Right lobe of liver (tissue), 6 donors: ENCODE measurements around the gene SERTAD3. TPM values are rescaled to one million over a fixed set of nuclear protein-coding genes. Genes with fewer than 3 reads are reported as not detected.

Source experiments
- ATAC-seq, 4 donors: fragments of 200-7000 bp; cut with Tn5 transposase; one replicate each; pipeline ENCODE4 v1.9.1; 2020; ENCODE audit warnings: mild to moderate bottlenecking in 4 of 4, moderate library complexity in 4 of 4
- DNase-seq, 3 donors: peaks; one replicate each; pipeline ENCODE4 v3.0.0-alpha.2; 2020
- H3K27ac ChIP-seq, 3 donors: fragments of 200-600 bp; one replicate each; pipeline ENCODE4 v1.8.0; 2022
- H3K27me3 ChIP-seq, 2 donors: fragments of 200-600 bp; one replicate each; pipeline ENCODE4 v1.8.0; 2022
- H3K36me3 ChIP-seq, 4 donors: fragments of 200-600 bp; sonication (generic) in 1 of 4; one replicate each; pipeline versions ENCODE4 v1.5.1 to v1.8.0; 2017 to 2022; ENCODE audit warnings: control low read depth in 1 of 4
- H3K4me1 ChIP-seq, 4 donors: fragments of 200-600 bp; sonication (generic) in 1 of 4; one replicate each; pipeline versions ENCODE4 v1.5.1 to v1.8.0; 2017 to 2022; ENCODE audit warnings: control low read depth in 1 of 4
- H3K4me3 ChIP-seq, 3 donors: fragments of 200-600 bp; one replicate each; pipeline ENCODE4 v1.8.0; 2022
- H3K9me3 ChIP-seq, 4 donors: fragments of 200-600 bp; sonication (generic) in 1 of 4; one replicate each; pipeline versions ENCODE4 v1.5.1 to v1.8.0; 2017 to 2022; ENCODE audit warnings: control low read depth in 1 of 4
- POLR2A ChIP-seq: fragments of 450-650 bp; IDR thresholded peaks from one replicate; pipeline ENCODE4 v1.6.1; 2017; ENCODE audit warnings: antibody characterized with exemption, mild to moderate bottlenecking
- WGBS: methylation state at CpG from one replicate; pipeline ENCODE4 v1.1.6; 2018; ENCODE audit warnings: low coverage, low lambda C conversion rate; ENCODE audit not compliant: insufficient coverage; ENCODE audit errors: missing lambda C conversion rate; 5-methylcytosine and 5-hydroxymethylcytosine counted together
- intact Hi-C, 2 donors: fragments of 100-400 bp; cut with DNase I; formaldehyde crosslinking; loops; one replicate each; pipeline versions ENCODE4 v1.11.2 to v1.14.1; 2022
- total RNA-seq, 6 experiments: library from RNA; depleted of rRNA in 2 of 6; stranded (reverse); fragments of >200 nt in 2 of 6; fragmentation: NEBNext Ultra II Directional in 3 of 6; extraction: Animal tissue kit (Norgen Biotek cat#: 25700) in 3 of 6; gene quantifications; one replicate each; pipeline versions ENCODE4 v1.1.0 to v1.2.4, GENCODE V29; 2016 to 2023
- TF ChIP-seq, protein P1 (sequence below), 4 donors: fragments of 200-600 bp in 3 of 4; fragments of 450-650 bp in 1 of 4; IDR thresholded peaks; one replicate each; pipeline versions ENCODE4 v1.5.1 to v1.8.0; 2016 to 2022; ENCODE audit warnings: antibody characterized with exemption in 4 of 4, mild to moderate bottlenecking in 2 of 4
- donor health status: DM: no; HTN: yes; CAD: no.
- donor health status: DM: no; HTN: no; CAD: no.
- donor health status: DM: no; HTN: no; CAD: no.
- donor health status: DM: no; HTN: yes; CAD: no.
- donor health status: DM: no; HTN: yes; CAD: no.

SERTAD3 gene
- total RNA-seq, 6 experiments from 2014 or later, result 5.2 to 10.1 (median 7.4) TPM

DNA sequence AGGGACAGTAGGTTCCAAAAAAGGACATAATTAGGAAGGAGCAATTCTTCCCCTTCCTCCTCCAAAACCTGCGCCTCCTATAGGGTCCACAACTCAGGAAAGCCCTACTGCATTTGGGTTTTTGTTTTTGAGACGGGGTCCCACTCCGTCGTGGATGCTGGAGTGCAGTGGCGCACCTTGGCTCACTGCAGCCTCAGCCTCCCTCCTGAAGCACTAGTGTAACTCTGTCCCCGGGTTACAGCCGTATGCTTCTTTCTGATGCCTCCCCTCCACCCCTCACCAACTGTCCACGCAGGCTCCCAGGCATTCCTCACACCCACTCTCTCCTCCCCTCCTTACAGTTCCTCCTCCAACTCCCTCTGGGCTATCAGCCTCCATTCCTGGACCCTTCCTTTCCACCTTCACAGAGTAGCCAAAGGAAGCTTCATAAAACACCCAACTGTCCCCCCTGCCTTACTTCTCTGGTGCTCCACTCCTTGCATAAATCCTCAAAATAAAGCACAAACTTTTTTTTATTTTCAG lies 2.2 kb upstream of the SERTAD3 start:
- Histone ChIP-seq H3K36me3 (peaks cover 0 to 35% (median 12%) of the 10 kb centered on the region in 4 donors), H3K27me3 (no peaks in the 10 kb centered on the region), H3K4me1 (peaks cover 0 to 12% (median 5%) of the 10 kb centered on the region in 4 donors), H3K9me3 (no peaks in the 10 kb centered on the region), H3K27ac (no peak overlapping the region), H3K4me3 (no peak overlapping the region)
- ATAC-seq (no peak), DNase-seq (no peak)
- 78% methylated on average over 5 of the region's 8 CpGs for WGBS
- TF ChIP-seq POLR2A, result no peak
- TF ChIP-seq, protein P1, sequence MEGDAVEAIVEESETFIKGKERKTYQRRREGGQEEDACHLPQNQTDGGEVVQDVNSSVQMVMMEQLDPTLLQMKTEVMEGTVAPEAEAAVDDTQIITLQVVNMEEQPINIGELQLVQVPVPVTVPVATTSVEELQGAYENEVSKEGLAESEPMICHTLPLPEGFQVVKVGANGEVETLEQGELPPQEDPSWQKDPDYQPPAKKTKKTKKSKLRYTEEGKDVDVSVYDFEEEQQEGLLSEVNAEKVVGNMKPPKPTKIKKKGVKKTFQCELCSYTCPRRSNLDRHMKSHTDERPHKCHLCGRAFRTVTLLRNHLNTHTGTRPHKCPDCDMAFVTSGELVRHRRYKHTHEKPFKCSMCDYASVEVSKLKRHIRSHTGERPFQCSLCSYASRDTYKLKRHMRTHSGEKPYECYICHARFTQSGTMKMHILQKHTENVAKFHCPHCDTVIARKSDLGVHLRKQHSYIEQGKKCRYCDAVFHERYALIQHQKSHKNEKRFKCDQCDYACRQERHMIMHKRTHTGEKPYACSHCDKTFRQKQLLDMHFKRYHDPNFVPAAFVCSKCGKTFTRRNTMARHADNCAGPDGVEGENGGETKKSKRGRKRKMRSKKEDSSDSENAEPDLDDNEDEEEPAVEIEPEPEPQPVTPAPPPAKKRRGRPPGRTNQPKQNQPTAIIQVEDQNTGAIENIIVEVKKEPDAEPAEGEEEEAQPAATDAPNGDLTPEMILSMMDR (IDR thresholded peaks at IDR 0.05), result no peak
- intact Hi-C loops, result no loop called here

DNA sequence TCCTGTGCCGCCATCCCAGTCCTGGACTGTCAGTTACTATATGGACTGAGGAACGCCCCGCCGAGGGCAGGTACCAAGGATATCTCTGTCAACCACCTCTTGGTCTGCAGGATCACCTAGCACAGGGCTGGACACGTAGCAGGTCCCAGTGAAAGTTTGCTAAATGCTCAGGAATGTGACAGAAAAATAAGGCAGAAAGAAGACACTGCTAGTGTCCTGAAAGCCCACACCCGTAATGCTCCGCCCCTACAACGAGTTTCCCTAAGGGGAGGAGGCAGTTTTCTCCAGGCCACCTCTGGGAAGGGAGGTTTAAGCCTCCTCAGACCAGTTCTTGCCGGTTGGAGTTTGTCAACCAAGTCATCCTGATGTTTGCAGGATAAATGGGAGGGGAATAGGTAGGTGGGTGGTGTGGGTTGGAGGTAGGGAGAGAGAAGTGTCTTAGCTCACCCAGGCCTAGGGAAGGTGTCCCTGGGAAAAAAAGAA lies 1.7 kb upstream of the SERTAD3 start:
- TF ChIP-seq, protein P1 (IDR thresholded peaks at IDR 0.05), result no peak
- TF ChIP-seq POLR2A, result no peak
- Histone ChIP-seq H3K27ac (no peak overlapping the region), H3K4me1 (peaks cover 0 to 12% (median 5%) of the 10 kb centered on the region in 4 donors), H3K27me3 (no peaks in the 10 kb centered on the region), H3K4me3 (no peak overlapping the region), H3K36me3 (peaks cover 0 to 40% (median 15%) of the 10 kb centered on the region in 4 donors), H3K9me3 (no peaks in the 10 kb centered on the region)
- ATAC-seq, result no peak
- WGBS, result 66% methylated on average over 9 of the region's 9 CpGs
- DNase-seq, result no peak
- intact Hi-C loops, result no loop called here

DNA sequence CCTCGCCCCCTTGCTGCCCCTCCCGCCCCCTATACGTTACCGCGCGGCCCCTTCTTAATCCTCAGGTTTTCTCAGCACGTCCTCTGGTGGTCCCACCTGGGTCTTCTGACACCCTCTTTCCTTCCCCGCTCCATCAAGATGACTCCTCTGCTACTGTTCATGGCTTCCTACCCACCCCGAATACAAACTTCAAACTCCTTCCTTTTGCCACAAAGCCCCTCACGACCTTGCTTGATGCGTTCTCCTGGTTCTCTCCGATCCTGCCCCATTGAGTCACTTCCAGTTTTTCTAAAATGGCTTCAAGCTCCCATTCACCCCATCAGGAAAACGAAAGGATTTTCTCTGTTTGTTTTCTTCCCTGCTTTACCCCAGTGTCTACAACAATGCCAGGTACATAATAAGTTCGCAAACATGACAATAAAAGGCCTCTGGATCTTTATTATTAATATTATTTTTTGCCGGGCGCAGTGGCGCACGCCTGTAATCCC lies 734 bp upstream of the SERTAD3 start:
- Histone ChIP-seq H3K27me3 (no peaks in the 10 kb centered on the region), H3K4me3 (peak overlapping the region; percentile 71 to 84 (median 73)), H3K4me1 (peaks cover 0 to 12% (median 5%) of the 10 kb centered on the region in 4 donors), H3K36me3 (peaks cover 0 to 44% (median 19%) of the 10 kb centered on the region in 4 donors), H3K9me3 (no peaks in the 10 kb centered on the region), H3K27ac (peak overlapping the region in 2 of 3 donors; percentile 89)
- DNase-seq (no peak), ATAC-seq (no peak)
- WGBS, result 10% methylated on average over 18 of the region's 18 CpGs
- intact Hi-C loops, result no loop called here
- TF ChIP-seq, protein P1 (IDR thresholded peaks at IDR 0.05), result no peak
- no peak for TF ChIP-seq POLR2A

DNA sequence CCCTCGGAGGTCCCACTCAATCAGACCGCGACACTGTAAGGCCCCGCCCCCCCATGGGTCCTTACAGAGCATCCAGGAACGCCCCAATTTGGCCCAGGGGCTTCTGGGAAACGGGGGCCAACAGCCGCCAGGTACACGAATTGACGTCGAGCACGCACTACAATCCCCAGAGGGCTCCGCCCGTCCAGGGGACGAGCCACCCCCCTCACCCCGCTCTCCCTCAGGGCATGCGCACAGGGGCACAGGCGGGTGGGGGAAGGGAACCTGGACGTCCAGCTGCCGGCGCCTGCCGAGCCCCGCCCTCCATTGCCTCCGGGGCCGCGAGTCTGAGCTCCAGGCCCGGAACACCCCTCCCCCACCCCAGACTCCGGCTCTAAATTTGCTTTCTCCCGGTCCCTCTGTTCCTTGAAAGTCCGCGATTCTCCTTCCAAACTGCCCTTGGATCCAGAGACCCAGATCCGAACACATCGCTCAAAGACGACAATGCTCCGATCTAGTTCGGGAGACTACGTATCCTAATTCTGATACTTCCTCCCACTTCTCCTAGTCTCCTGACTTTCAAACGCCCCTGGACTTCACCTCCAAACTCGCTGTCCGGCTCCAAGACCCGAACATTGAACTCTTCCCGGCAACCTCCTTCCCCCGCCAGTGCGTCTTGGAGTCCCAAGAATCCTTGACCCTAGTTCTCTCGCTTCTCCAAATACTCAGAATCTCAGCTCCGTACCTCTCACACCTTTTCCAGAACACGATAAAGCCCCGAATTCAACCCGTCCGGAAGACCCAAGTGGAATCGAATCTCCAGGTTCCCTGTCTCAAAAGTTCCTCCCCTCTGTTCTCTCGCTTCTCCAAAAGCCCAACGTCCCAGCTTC lies 770 bp downstream of the SERTAD3 start:
- Histone ChIP-seq H3K9me3 (no peaks in the 10 kb centered on the region), H3K4me1 (peaks cover 0 to 12% (median 5%) of the 10 kb centered on the region in 4 donors), H3K36me3 (peaks cover 0 to 31% (median 18%) of the 10 kb centered on the region in 4 donors), H3K27me3 (no peaks in the 10 kb centered on the region), H3K4me3 (peak overlapping the region; percentile 71 to 84 (median 73)), H3K27ac (peak overlapping the region; percentile 87 to 89 (median 89))
- intact Hi-C loops, result no loop called here
- TF ChIP-seq, protein P1 (IDR thresholded peaks at IDR 0.05), result no peak
- peak; percentile 51 for TF ChIP-seq POLR2A
- DNase-seq (peak; percentile 100), ATAC-seq (peak; percentile 85 to 90 (median 86))
- under 1% methylated on average over 27 of the region's 52 CpGs for WGBS
